ENCODE results near the gene CADM4. TPM values are rescaled to one million over a fixed set of nuclear protein-coding genes. Genes with fewer than 3 reads are reported as not detected.

Gene CADM4
- total RNA-seq, 1 donor from 2014 or later = 6.9 TPM

DNA sequence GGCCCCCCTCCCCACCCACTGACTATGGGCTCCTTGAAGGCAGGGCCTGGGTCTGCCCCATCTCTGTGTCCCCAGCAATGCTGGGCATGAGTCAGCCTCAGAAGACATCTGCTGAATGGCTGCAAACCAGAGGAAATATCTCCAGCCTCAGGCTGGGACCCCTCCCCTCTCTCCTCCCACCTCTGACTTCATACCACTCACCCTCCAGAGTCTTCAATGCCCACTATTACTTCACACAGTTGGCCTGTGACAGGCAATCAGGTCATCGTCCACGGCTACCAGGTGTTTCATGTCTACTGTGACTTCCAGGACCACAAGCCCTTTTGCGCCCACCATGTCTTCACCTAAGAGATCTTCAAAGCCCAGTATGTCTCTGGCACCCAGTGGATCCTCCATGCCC lies 27.9 kb downstream of the CADM4 start, which contains the start of gene SRRM5:
Gene SRRM5 (plus strand): TSS at position 301 of the 400 bp plus-strand sequence. CDS start 34 bp downstream, at position 335.
- no peak within 1 kb of the TSS for H3K4me3 ChIP-seq
- TF ChIP-seq, protein P1, sequence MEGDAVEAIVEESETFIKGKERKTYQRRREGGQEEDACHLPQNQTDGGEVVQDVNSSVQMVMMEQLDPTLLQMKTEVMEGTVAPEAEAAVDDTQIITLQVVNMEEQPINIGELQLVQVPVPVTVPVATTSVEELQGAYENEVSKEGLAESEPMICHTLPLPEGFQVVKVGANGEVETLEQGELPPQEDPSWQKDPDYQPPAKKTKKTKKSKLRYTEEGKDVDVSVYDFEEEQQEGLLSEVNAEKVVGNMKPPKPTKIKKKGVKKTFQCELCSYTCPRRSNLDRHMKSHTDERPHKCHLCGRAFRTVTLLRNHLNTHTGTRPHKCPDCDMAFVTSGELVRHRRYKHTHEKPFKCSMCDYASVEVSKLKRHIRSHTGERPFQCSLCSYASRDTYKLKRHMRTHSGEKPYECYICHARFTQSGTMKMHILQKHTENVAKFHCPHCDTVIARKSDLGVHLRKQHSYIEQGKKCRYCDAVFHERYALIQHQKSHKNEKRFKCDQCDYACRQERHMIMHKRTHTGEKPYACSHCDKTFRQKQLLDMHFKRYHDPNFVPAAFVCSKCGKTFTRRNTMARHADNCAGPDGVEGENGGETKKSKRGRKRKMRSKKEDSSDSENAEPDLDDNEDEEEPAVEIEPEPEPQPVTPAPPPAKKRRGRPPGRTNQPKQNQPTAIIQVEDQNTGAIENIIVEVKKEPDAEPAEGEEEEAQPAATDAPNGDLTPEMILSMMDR (IDR thresholded peaks at IDR 0.05; ENCODE audit: borderline replicate concordance) = no peak
- no peaks in the 10 kb centered on the region for H3K27me3 ChIP-seq (ENCODE audit: low read depth)
- peaks cover 39% of the 10 kb centered on the region for H3K36me3 ChIP-seq
- intact Hi-C loops (cut with micrococcal nuclease) = no loop called here
- DNase-seq = no peak
- H3K27ac ChIP-seq (replicated peaks) = no peak within 1 kb of the TSS
- H3K9me3 ChIP-seq (replicated peaks) = no peaks in the 10 kb centered on the region
- H3K4me1 ChIP-seq = no peaks in the 10 kb centered on the region

DNA sequence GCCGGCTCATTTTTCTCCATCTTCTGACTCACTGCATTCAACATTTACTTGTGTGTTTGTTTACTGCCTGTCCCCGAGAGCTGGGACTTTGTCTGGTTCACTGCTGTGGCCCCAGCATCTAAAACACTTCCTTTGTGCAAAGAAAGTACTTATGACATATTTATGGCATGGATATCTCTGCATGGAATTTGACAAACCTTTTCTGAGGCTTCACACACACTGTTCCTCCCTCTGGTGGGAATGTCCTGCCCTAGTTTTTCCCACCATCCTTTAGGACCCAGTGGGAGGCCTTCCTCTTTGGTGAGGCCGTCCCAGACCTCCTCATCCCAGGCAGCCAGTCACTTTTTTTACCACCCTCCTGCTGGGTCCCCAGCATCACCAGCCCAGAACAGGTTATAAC lies 29.2 kb downstream of the CADM4 start:
- peaks cover 39% of the 10 kb centered on the region for H3K36me3 ChIP-seq
- intact Hi-C loops (cut with micrococcal nuclease) = no loop called here
- TF ChIP-seq, protein P1 (IDR thresholded peaks at IDR 0.05; ENCODE audit: borderline replicate concordance) = no peak

DNA sequence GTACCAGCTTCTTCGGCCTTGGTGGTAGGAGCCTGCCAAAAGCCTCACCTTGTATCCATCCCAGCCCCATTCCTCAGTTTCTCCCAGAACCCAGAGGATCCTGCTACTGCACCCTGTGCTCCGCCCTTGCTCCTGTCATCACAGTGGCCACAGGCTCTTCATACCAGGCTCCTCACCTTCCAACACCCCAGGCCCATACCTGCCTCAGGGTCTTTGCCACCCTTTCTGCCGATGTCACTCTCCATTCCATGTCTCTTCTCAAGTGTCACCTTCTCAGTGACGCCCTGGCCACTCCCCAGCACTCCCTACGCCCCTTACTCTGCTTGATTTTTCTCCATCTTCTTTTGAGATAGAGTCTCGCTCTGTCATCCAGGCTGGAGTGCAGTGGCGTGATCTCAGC lies 29.8 kb downstream of the CADM4 start:
- no peak overlapping the region for H3K4me3 ChIP-seq
- H3K36me3 ChIP-seq = peaks cover 39% of the 10 kb centered on the region
- H3K9me3 ChIP-seq (replicated peaks) = no peaks in the 10 kb centered on the region
- intact Hi-C loops (cut with micrococcal nuclease) = no loop called here
- no peaks in the 10 kb centered on the region for H3K27me3 ChIP-seq (ENCODE audit: low read depth)
- no peak overlapping the region for H3K27ac ChIP-seq (replicated peaks)
- TF ChIP-seq, protein P1 (IDR thresholded peaks at IDR 0.05; ENCODE audit: borderline replicate concordance) = no peak
- DNase-seq = no peak
- H3K4me1 ChIP-seq = no peaks in the 10 kb centered on the region

More for the DNA sequence above, 29.2 kb downstream of the CADM4 start:
- Histone ChIP-seq H3K27ac (replicated peaks) (no peak overlapping the region), H3K27me3 (ENCODE audit: low read depth) (no peaks in the 10 kb centered on the region), H3K4me1 (no peaks in the 10 kb centered on the region), H3K4me3 (no peak overlapping the region), H3K9me3 (replicated peaks) (no peaks in the 10 kb centered on the region)
- DNase-seq = no peak

DNA sequence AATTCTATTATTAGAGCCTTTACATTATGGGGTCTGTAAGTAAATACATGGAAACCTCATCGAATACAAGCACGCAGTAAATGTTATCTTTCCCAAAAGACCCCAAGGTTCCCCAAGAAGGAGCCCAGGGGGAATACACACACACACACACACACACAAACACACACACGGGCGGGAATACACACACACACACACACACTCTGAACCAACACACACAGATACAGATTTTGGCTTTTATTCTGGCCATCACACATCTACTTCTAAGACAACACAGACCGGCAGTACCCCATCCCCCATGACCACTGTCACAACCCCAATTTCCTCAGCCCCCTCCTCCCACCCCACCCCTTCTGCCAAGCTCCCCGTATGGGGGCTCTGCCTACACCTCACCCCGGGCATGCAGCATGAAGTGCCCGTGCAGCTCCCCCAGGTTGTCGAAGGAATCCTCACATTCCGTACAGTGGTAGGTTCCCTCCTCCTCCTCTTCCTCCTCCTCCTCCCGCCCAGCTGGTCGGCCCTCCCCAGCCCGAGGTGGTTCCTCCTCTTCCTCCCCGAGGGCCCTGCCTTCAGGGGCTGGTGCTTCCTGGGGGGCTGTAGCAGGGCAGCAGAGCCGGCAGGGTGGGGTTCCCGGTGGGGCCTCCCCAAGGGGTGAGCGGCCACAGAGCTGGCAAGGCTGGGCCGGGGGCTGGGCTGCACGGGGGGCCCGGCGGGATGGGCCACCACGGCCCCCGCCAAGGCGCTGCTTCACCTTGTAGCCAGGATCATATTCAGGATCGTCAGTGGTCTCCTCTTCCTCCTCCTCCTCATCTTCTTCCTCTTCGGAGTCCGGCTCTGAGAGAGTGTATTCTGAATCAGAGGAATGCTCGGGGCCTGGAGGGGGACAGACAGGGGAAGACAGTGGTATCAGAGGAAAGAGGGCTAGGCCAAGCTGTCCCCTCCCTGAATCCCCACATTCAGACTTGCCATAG lies 32.1 kb downstream of the CADM4 start:
- no peaks in the 10 kb centered on the region for H3K4me1 ChIP-seq
- no peak overlapping the region for H3K27ac ChIP-seq (replicated peaks)
- intact Hi-C loops (cut with micrococcal nuclease) = no loop called here
- H3K36me3 ChIP-seq = peaks cover 23% of the 10 kb centered on the region
- TF ChIP-seq, protein P1 (IDR thresholded peaks at IDR 0.05; ENCODE audit: borderline replicate concordance) = no peak
- H3K4me3 ChIP-seq = no peak overlapping the region
- DNase-seq = no peak
- no peaks in the 10 kb centered on the region for H3K27me3 ChIP-seq (ENCODE audit: low read depth)
- H3K9me3 ChIP-seq (replicated peaks) = no peaks in the 10 kb centered on the region

DNA sequence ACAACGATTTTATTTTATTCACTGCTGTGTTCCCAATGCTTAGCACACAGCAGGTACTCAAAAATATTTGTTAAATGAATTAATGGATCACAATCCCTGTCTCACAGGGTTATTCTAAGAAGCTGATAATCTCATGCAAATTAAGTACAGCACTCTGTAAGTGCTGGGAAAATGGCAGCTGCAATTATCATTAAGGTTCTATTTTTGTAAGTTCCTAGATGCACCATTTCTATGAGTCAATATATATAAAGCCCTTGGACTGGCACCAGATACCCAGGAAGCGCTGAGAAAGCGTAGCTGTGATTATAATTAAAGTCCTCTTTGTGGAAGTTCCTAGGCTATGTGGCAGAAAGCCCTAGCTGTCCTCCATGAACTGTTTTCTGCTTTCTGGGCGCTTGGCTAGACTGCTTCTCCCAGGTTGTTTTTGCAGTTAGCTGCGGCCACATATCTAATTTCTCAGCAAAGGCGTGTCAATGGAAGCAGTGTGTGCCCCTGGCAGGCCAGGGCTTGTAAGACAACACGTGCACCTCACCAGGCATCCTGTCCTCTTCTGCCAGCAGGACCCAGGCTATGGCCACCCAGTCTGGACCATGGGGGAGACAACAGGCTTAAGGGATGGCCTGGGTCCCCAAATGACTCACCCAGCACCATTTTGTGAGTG lies 33.0 kb downstream of the CADM4 start:
- intact Hi-C loops (cut with micrococcal nuclease) = no loop called here
- no peaks in the 10 kb centered on the region for H3K27me3 ChIP-seq (ENCODE audit: low read depth)
- no peak for DNase-seq
- H3K27ac ChIP-seq (replicated peaks) = no peak overlapping the region
- H3K4me3 ChIP-seq = no peak overlapping the region
- H3K36me3 ChIP-seq = peaks cover 19% of the 10 kb centered on the region
- no peaks in the 10 kb centered on the region for H3K9me3 ChIP-seq (replicated peaks)
- H3K4me1 ChIP-seq = peaks cover 4% of the 10 kb centered on the region
- TF ChIP-seq, protein P1 (IDR thresholded peaks at IDR 0.05; ENCODE audit: borderline replicate concordance) = no peak

All from left ventricle myocardium inferior (tissue), 1 donor.